ENCODE measurements around the gene CS. TPM values are rescaled to one million over a fixed set of nuclear protein-coding genes. Genes with fewer than 3 reads are reported as not detected.

CS gene
- total RNA-seq, 2 donors from 2014 or later, result 134 to 167 TPM

- Histone ChIP-seq H3K36me3 (ENCODE audit: control insufficient read depth, insufficient read depth, low read length) (peaks cover 3% of the 10 kb centered on the region), H3K4me1 (ENCODE audit: control insufficient read depth, insufficient read depth, low read length) (no peaks in the 10 kb centered on the region), H3K9me3 (ENCODE audit: control insufficient read depth, low read length) (no peaks in the 10 kb centered on the region), H3K9ac (ENCODE audit: extremely low read depth, low read length, poor library complexity, severe bottlenecking) (no peak overlapping the region), H3K4me3 (ENCODE audit: low read length) (no peak overlapping the region), H3K27me3 (ENCODE audit: control insufficient read depth, insufficient read depth, low read length, poor library complexity, severe bottlenecking) (no peaks in the 10 kb centered on the region), H3K27ac (ENCODE audit: low read depth, low read length) (no peak overlapping the region)
- WGBS, 2 experiments (ENCODE audit: insufficient coverage in 1 of 2, insufficient read length in 1 of 2), result 93 to 94% methylated on average over 9 to 11 of the region's 11 CpGs
- H3K4me3 Mint-ChIP-seq, result no peak overlapping the region
- peaks cover 3% of the 10 kb centered on the region for H3K36me3 Mint-ChIP-seq (ENCODE audit: low read depth)
- H3K9me3 Mint-ChIP-seq, result no peaks in the 10 kb centered on the region
- no peaks in the 10 kb centered on the region for H3K4me1 Mint-ChIP-seq
- no peak overlapping the region for H3K27ac Mint-ChIP-seq
- TF ChIP-seq CTCF (conservative IDR thresholded peaks at IDR 0.05), result no peak
- DNase-seq, result no peak
- H3K27me3 Mint-ChIP-seq (ENCODE audit: insufficient read depth), result peaks cover 8% of the 10 kb centered on the region
Observed at GRCh38 chr12:56231184-56231582, 68.9 kb downstream of the CS start.

GRCh38 chr12:56230432-56231183 is 69.5 kb downstream of the CS start:
- Histone ChIP-seq H3K27me3 (ENCODE audit: control insufficient read depth, insufficient read depth, low read length, poor library complexity, severe bottlenecking) (no peaks in the 10 kb centered on the region), H3K9ac (ENCODE audit: extremely low read depth, low read length, poor library complexity, severe bottlenecking) (no peak overlapping the region), H3K4me1 (ENCODE audit: control insufficient read depth, insufficient read depth, low read length) (no peaks in the 10 kb centered on the region), H3K36me3 (ENCODE audit: control insufficient read depth, insufficient read depth, low read length) (peaks cover 3% of the 10 kb centered on the region), H3K4me3 (ENCODE audit: low read length) (no peak overlapping the region), H3K9me3 (ENCODE audit: control insufficient read depth, low read length) (no peaks in the 10 kb centered on the region), H3K27ac (ENCODE audit: low read depth, low read length) (no peak overlapping the region)
- Mint-ChIP-seq H3K27me3 (ENCODE audit: insufficient read depth) (peaks cover 8% of the 10 kb centered on the region), H3K27ac (no peak overlapping the region), H3K36me3 (ENCODE audit: low read depth) (peaks cover 5% of the 10 kb centered on the region), H3K4me3 (no peak overlapping the region), H3K4me1 (no peaks in the 10 kb centered on the region), H3K9me3 (no peaks in the 10 kb centered on the region)
- no peak for TF ChIP-seq CTCF (conservative IDR thresholded peaks at IDR 0.05)
- 81 to 87% methylated on average over 5 to 8 of the region's 8 CpGs for WGBS, 2 experiments (ENCODE audit: insufficient coverage in 1 of 2, insufficient read length in 1 of 2)
- DNase-seq, result no peak

- H3K27me3 Mint-ChIP-seq (ENCODE audit: insufficient read depth), result peaks cover 7% of the 10 kb centered on the region
- Histone ChIP-seq H3K27me3 (ENCODE audit: control insufficient read depth, insufficient read depth, low read length, poor library complexity, severe bottlenecking) (no peaks in the 10 kb centered on the region), H3K36me3 (ENCODE audit: control insufficient read depth, insufficient read depth, low read length) (peaks cover 3% of the 10 kb centered on the region), H3K4me1 (ENCODE audit: control insufficient read depth, insufficient read depth, low read length) (no peaks in the 10 kb centered on the region), H3K27ac (ENCODE audit: low read depth, low read length) (no peak within 1 kb of the TSS), H3K9me3 (ENCODE audit: control insufficient read depth, low read length) (no peaks in the 10 kb centered on the region), H3K9ac (ENCODE audit: extremely low read depth, low read length, poor library complexity, severe bottlenecking) (no peak within 1 kb of the TSS), H3K4me3 (ENCODE audit: low read length) (no peak within 1 kb of the TSS)
- no peak for TF ChIP-seq CTCF (conservative IDR thresholded peaks at IDR 0.05)
- H3K4me1 Mint-ChIP-seq, result peaks cover 2% of the 10 kb centered on the region
- DNase-seq, result no peak
- no peak within 1 kb of the TSS for H3K4me3 Mint-ChIP-seq
- WGBS, 2 experiments (ENCODE audit: insufficient coverage in 1 of 2, insufficient read length in 1 of 2), result 92 to 100% methylated on average over 1 to 4 of the region's 4 CpGs
- no peaks in the 10 kb centered on the region for H3K9me3 Mint-ChIP-seq
- peaks cover 5% of the 10 kb centered on the region for H3K36me3 Mint-ChIP-seq (ENCODE audit: low read depth)
- no peak within 1 kb of the TSS for H3K27ac Mint-ChIP-seq
Observed at GRCh38 chr12:56229916-56230431, 70.2 kb downstream of the CS start, which contains the start of gene SLC39A5. Gene SLC39A5 (plus strand): TSS chr12:56230051. CDS start chr12:56231275, 1,224 bp downstream.
